ENCODE data around the gene CIB4. TPM values are rescaled to one million over a fixed set of nuclear protein-coding genes. Genes with fewer than 3 reads are reported as not detected.

The CIB4 gene
- total RNA-seq, 1 donor from 2014 or later, result not detected

GRCh38 chr2:26542676-26543505 lies 98.3 kb downstream of the CIB4 start:
- Histone ChIP-seq H3K4me3 (no peak overlapping the region), H3K27me3 (no peaks in the 10 kb centered on the region), H3K36me3 (no peaks in the 10 kb centered on the region), H3K4me1 (no peaks in the 10 kb centered on the region), H3K9me3 (no peaks in the 10 kb centered on the region), H3K27ac (no peak overlapping the region)
- no peak for TF ChIP-seq POLR2A (IDR thresholded peaks at IDR 0.05)
- TF ChIP-seq CTCF (IDR thresholded peaks at IDR 0.05), result no peak
- no peak for TF ChIP-seq POLR2AphosphoS5 (IDR thresholded peaks at IDR 0.05; ENCODE audit: insufficient read depth in 1 of 2, low read depth in 1 of 2)
- intact Hi-C loops (cut with DNase I), result no loop called here
- DNase-seq (ENCODE audit: extremely low spot score in 2 of 2), result no peak

DNA sequence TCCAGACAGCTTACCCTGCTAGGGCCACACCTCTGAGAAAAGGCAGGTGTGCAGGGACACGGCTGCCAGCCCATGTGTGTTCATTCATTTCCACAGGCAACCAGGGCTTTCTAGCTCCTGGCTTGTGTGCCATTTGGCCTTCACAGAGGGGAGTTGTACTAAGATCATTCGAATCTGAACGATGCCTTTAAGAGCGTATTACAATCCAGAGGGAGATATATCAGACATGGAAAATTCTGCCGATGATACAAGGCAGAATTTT lies 99.0 kb downstream of the CIB4 start:
- intact Hi-C loops (cut with DNase I), result no loop called here
- DNase-seq (ENCODE audit: extremely low spot score in 2 of 2), result no peak
- H3K27me3 ChIP-seq, result no peaks in the 10 kb centered on the region
- H3K36me3 ChIP-seq, result no peaks in the 10 kb centered on the region
- H3K4me3 ChIP-seq, result no peak overlapping the region
- no peak overlapping the region for H3K27ac ChIP-seq
- no peak for TF ChIP-seq CTCF (IDR thresholded peaks at IDR 0.05)
- no peak for TF ChIP-seq POLR2AphosphoS5 (IDR thresholded peaks at IDR 0.05; ENCODE audit: insufficient read depth in 1 of 2, low read depth in 1 of 2)
- no peak for TF ChIP-seq POLR2A (IDR thresholded peaks at IDR 0.05)
- H3K4me1 ChIP-seq, result no peaks in the 10 kb centered on the region
- no peaks in the 10 kb centered on the region for H3K9me3 ChIP-seq

- no peaks in the 10 kb centered on the region for H3K27me3 ChIP-seq
- no peaks in the 10 kb centered on the region for H3K4me1 ChIP-seq
- intact Hi-C loops (cut with DNase I), result no loop called here
- TF ChIP-seq CTCF (IDR thresholded peaks at IDR 0.05), result no peak
- TF ChIP-seq POLR2A (IDR thresholded peaks at IDR 0.05), result no peak
- no peak for TF ChIP-seq POLR2AphosphoS5 (IDR thresholded peaks at IDR 0.05; ENCODE audit: insufficient read depth in 1 of 2, low read depth in 1 of 2)
- H3K4me3 ChIP-seq, result no peak overlapping the region
- H3K36me3 ChIP-seq, result no peaks in the 10 kb centered on the region
- no peak for DNase-seq (ENCODE audit: extremely low spot score in 2 of 2)
- H3K9me3 ChIP-seq, result no peaks in the 10 kb centered on the region
- no peak overlapping the region for H3K27ac ChIP-seq
Measured at GRCh38 chr2:26541401-26542193, 99.6 kb downstream of the CIB4 start.

DNA sequence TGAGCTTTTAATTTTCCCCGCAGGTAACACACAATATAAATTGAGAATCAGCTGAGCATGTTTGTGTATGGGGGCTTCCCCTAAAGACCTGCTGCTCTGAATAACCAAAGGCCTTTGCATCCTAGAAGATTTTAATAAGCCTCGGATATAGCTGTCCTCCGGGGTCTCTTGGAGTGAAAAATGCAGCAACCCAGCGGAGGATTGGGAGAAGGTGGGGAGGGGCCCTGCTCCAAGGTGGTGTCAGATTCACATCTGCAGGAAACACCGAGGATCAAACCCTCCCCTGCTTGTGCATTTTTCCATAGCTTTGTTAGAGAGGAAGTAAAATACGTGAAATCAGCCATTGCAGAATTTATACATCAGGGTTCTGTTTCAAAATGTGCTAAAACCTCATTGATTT lies 100.2 kb downstream of the CIB4 start:
- no peak for TF ChIP-seq CTCF (IDR thresholded peaks at IDR 0.05)
- no peak for TF ChIP-seq POLR2A (IDR thresholded peaks at IDR 0.05)
- no peak for TF ChIP-seq POLR2AphosphoS5 (IDR thresholded peaks at IDR 0.05; ENCODE audit: insufficient read depth in 1 of 2, low read depth in 1 of 2)
- H3K9me3 ChIP-seq, result no peaks in the 10 kb centered on the region
- no peak overlapping the region for H3K27ac ChIP-seq
- H3K4me1 ChIP-seq, result no peaks in the 10 kb centered on the region
- no peak for DNase-seq (ENCODE audit: extremely low spot score in 2 of 2)
- no peaks in the 10 kb centered on the region for H3K36me3 ChIP-seq
- H3K4me3 ChIP-seq, result no peak overlapping the region
- intact Hi-C loops (cut with DNase I), result no loop called here
- no peaks in the 10 kb centered on the region for H3K27me3 ChIP-seq

DNA sequence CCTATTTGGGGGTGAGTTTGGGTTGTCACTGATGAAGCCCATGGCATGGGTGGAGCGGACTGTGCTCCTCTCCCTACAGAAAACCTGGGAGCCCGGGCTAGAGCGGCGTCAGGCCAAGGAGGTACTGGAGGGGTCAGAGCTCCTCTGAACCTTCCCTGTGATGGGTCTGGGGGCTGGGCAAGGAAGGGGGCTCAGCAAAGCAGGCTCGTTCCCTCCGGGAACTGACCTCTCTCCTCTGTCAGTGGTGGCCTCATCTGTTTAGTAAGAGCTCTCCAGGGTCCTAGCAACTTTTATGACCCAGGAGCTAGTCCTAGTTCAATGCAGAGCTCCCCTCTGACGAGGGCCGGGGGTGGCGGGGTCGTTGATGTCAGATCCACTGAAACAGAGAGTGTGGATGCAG lies 100.9 kb downstream of the CIB4 start:
- Histone ChIP-seq H3K36me3 (no peaks in the 10 kb centered on the region), H3K9me3 (no peaks in the 10 kb centered on the region), H3K4me3 (no peak overlapping the region), H3K27me3 (no peaks in the 10 kb centered on the region), H3K4me1 (no peaks in the 10 kb centered on the region), H3K27ac (no peak overlapping the region)
- intact Hi-C loops (cut with DNase I), result no loop called here
- DNase-seq (ENCODE audit: extremely low spot score in 2 of 2), result no peak
- TF ChIP-seq CTCF (IDR thresholded peaks at IDR 0.05), result no peak
- TF ChIP-seq POLR2AphosphoS5 (IDR thresholded peaks at IDR 0.05; ENCODE audit: insufficient read depth in 1 of 2, low read depth in 1 of 2), result no peak
- TF ChIP-seq POLR2A (IDR thresholded peaks at IDR 0.05), result no peak

Data from vagina (tissue), 2 donors.